OCI-LY7 (cell line): Measurements from ENCODE around the gene ESRRG. TPM values are rescaled to one million over a fixed set of nuclear protein-coding genes. Genes with fewer than 3 reads are reported as not detected.

Experiments
- BruUV-seq: library from RNA; stranded (reverse); fragments of 400-500 nt; replicated peaks from 2 replicates; lab custom pipeline; 2021; lab: Mats Ljungman, UMichigan
- CTCF ChIA-PET: fragments of 300-600 bp; sonication (Branson Sonifier 250); formaldehyde crosslinking; loops from one replicate; lab custom pipeline; 2022; ENCODE audit warnings: antibody characterized with exemption; ENCODE audit not compliant: unreplicated experiment; lab: Charles Lee
- POLR2A ChIA-PET: fragments of 300-600 bp; sonication (Branson Sonifier 250); formaldehyde crosslinking; loops from one replicate; lab custom pipeline; 2022; ENCODE audit warnings: antibody characterized with exemption; lab: Charles Lee
- DNase-seq: peaks from one replicate; pipeline ENCODE4 v3.0.0-alpha.2; 2015; ENCODE audit warnings: low spot score
- H2AFZ ChIP-seq: fragments of 200-600 bp; sonication (generic), shearing (Covaris generic); 2 replicates; pipeline ENCODE4 v1.6.1; 2014; ENCODE audit warnings: mild to moderate bottlenecking, antibody characterized with exemption, low read length, moderate library complexity
- H3K27ac ChIP-seq: fragments of 200-600 bp; sonication (generic); 2 replicates; pipeline ENCODE4 v1.5.1; 2014; ENCODE audit warnings: mixed run types, low read depth, mild to moderate bottlenecking, moderate library complexity, low read length, inconsistent platforms; ENCODE audit not compliant: poor library complexity, severe bottlenecking
- H3K36me3 ChIP-seq: fragments of 200-600 bp; sonication (generic); 2 replicates; pipeline ENCODE4 v1.6.1; 2014; ENCODE audit warnings: mild to moderate bottlenecking, antibody characterized with exemption, low read length, moderate library complexity, mixed read lengths; ENCODE audit not compliant: insufficient read depth
- H3K4me1 ChIP-seq: fragments of 200-600 bp; sonication (generic); 2 replicates; pipeline ENCODE4 v1.5.1; 2014; ENCODE audit warnings: mild to moderate bottlenecking, low read length; ENCODE audit not compliant: insufficient read depth, poor library complexity, severe bottlenecking
- H3K4me2 ChIP-seq: fragments of 200-600 bp; sonication (generic); 2 replicates; pipeline ENCODE4 v1.6.1; 2014; ENCODE audit warnings: mild to moderate bottlenecking, low read length
- H3K4me3 ChIP-seq: fragments of 200-600 bp; sonication (generic); 2 replicates; pipeline ENCODE4 v1.5.1; 2014; ENCODE audit warnings: mild to moderate bottlenecking, low read depth, low read length; ENCODE audit not compliant: poor library complexity, severe bottlenecking
- H3K79me2 ChIP-seq: fragments of 200-600 bp; sonication (generic); 2 replicates; pipeline ENCODE4 v1.6.1; 2016; ENCODE audit warnings: low read depth, mild to moderate bottlenecking, low read length, moderate library complexity, mixed read lengths; ENCODE audit not compliant: insufficient read depth
- H3K9me2 ChIP-seq: fragments of 200-600 bp; sonication (generic); 2 replicates; pipeline ENCODE4 v1.6.1; 2016; ENCODE audit warnings: mild to moderate bottlenecking, low read length, mixed read lengths; ENCODE audit not compliant: insufficient read depth
- H3K9me3 ChIP-seq: fragments of 200-600 bp; sonication (generic); 2 replicates; pipeline ENCODE4 v1.6.1; 2014; ENCODE audit warnings: mild to moderate bottlenecking, mixed run types, low read length, mixed read lengths
- H4K20me1 ChIP-seq: fragments of 200-600 bp; sonication (generic); 2 replicates; pipeline ENCODE4 v1.6.1; 2014; ENCODE audit warnings: mild to moderate bottlenecking, antibody characterized with exemption, low read length, moderate library complexity, mixed read lengths; ENCODE audit not compliant: insufficient read depth
- CTCF ChIP-seq: fragments of 200-600 bp; sonication (generic); conservative IDR thresholded peaks from 2 replicates; pipeline ENCODE4 v1.5.1; 2014; ENCODE audit warnings: mild to moderate bottlenecking, antibody characterized with exemption, low read length, moderate library complexity, mixed read lengths
- EZH2phosphoT487 ChIP-seq: fragments of 200-600 bp; sonication (generic); IDR thresholded peaks from 2 replicates; pipeline ENCODE4 v1.6.1; 2018; ENCODE audit warnings: low read depth, borderline replicate concordance, mild to moderate bottlenecking, mixed run types, antibody characterized with exemption, low read length, moderate library complexity, mixed read lengths
- intact Hi-C: fragments of 100-400 bp; cut with micrococcal nuclease; formaldehyde crosslinking; loops from one replicate; pipeline ENCODE4 v1.10.0; 2022; ENCODE audit not compliant: unreplicated experiment
- total RNA-seq, 2 experiments: library from RNA; depleted of rRNA in 1 of 2; stranded (reverse); fragments of >200 nt in 1 of 2; shearing (Covaris generic) in 1 of 2; gene quantifications; 2 replicates each; pipeline ENCODE4 v1.2.3, GENCODE V29; 2014 to 2022

ESRRG gene
- total RNA-seq, 2 experiments from 2014 or later = not detected

GRCh38 chr1:216614011-216614934, 109.0 kb downstream of the ESRRG start:
- POLR2A ChIA-PET = interaction anchor here (0.6 kb wide), 1 partner anchor 354 kb away, joined by 3 read pairs; no protein-coding TSS in a partner anchor
- H3K9me2 ChIP-seq = no peaks in the 10 kb centered on the region
- H2AFZ ChIP-seq = no peak overlapping the region
- no peaks in the 10 kb centered on the region for H4K20me1 ChIP-seq
- no peaks in the 10 kb centered on the region for H3K9me3 ChIP-seq
- H3K4me3 ChIP-seq = no peak overlapping the region
- H3K4me2 ChIP-seq = no peak overlapping the region
- H3K27ac ChIP-seq = no peak overlapping the region
- intact Hi-C loops = no loop called here
- H3K36me3 ChIP-seq = no peaks in the 10 kb centered on the region
- CTCF ChIA-PET = no interaction called here
- DNase-seq = no peak
- no TSS peak for BruUV-seq
- TF ChIP-seq CTCF (no peak), EZH2phosphoT487 (no peak)
- H3K4me1 ChIP-seq = no peaks in the 10 kb centered on the region
- no peaks in the 10 kb centered on the region for H3K79me2 ChIP-seq

GRCh38 chr1:216612291-216612690, 110.9 kb downstream of the ESRRG start:
- CTCF ChIA-PET = no interaction called here
- no TSS peak for BruUV-seq
- no peak for TF ChIP-seq EZH2phosphoT487
- TF ChIP-seq CTCF = no peak
- Histone ChIP-seq H3K79me2 (no peaks in the 10 kb centered on the region), H3K4me2 (no peak overlapping the region), H3K4me1 (no peaks in the 10 kb centered on the region), H3K36me3 (no peaks in the 10 kb centered on the region), H4K20me1 (no peaks in the 10 kb centered on the region), H3K9me3 (no peaks in the 10 kb centered on the region), H3K27ac (no peak overlapping the region), H2AFZ (no peak overlapping the region), H3K9me2 (no peaks in the 10 kb centered on the region), H3K4me3 (no peak overlapping the region)
- intact Hi-C loops = no loop called here
- DNase-seq = no peak
- POLR2A ChIA-PET = no interaction called here

GRCh38 chr1:216607067-216607697, 116.0 kb downstream of the ESRRG start:
- BruUV-seq = no TSS peak
- ChIA-PET POLR2A (no interaction called here), CTCF (no interaction called here)
- H3K4me3 ChIP-seq = no peak overlapping the region
- no peak for DNase-seq
- H3K27ac ChIP-seq = no peak overlapping the region
- no peaks in the 10 kb centered on the region for H3K4me1 ChIP-seq
- no peaks in the 10 kb centered on the region for H3K36me3 ChIP-seq
- H3K79me2 ChIP-seq = no peaks in the 10 kb centered on the region
- intact Hi-C loops = no loop called here
- H3K9me3 ChIP-seq = no peaks in the 10 kb centered on the region
- H4K20me1 ChIP-seq = no peaks in the 10 kb centered on the region
- H2AFZ ChIP-seq = no peak overlapping the region
- no peaks in the 10 kb centered on the region for H3K9me2 ChIP-seq
- no peak overlapping the region for H3K4me2 ChIP-seq
- TF ChIP-seq EZH2phosphoT487 (no peak), CTCF (no peak)
